Chondrocyte (in vitro differentiated cells): Measurements from ENCODE around the gene CDC26. TPM values are rescaled to one million over a fixed set of nuclear protein-coding genes. Genes with fewer than 3 reads are reported as not detected.
"Not testable (repeated sequence)": the region's sequence is repeated elsewhere in the genome, so short reads cannot be mapped to it uniquely, and the experiment has no call there.

Source experiments
- DNase-seq: peaks from one replicate; pipeline ENCODE4 v3.0.0; 2021; ENCODE audit warnings: mixed read lengths, low spot score
- H3K27ac Mint-ChIP-seq: one replicate; pipeline ENCODE4 v1.8.0; 2021; ENCODE audit warnings: mild to moderate bottlenecking, moderate library complexity, mixed read lengths; ENCODE audit not compliant: unreplicated experiment
- H3K27me3 Mint-ChIP-seq: 2 replicates; pipeline ENCODE4 v1.8.0; 2021; ENCODE audit warnings: low read depth, mixed read lengths
- H3K36me3 Mint-ChIP-seq: 2 replicates; pipeline ENCODE4 v1.8.0; 2021; ENCODE audit warnings: low read depth, mixed read lengths
- H3K4me1 Mint-ChIP-seq: 2 replicates; pipeline ENCODE4 v1.8.0; 2021; ENCODE audit warnings: low read depth, mild to moderate bottlenecking, mixed read lengths
- H3K4me3 Mint-ChIP-seq: one replicate; pipeline ENCODE4 v1.8.0; 2021; ENCODE audit warnings: mild to moderate bottlenecking, moderate library complexity, mixed read lengths; ENCODE audit not compliant: unreplicated experiment
- H3K9me3 Mint-ChIP-seq: 2 replicates; pipeline ENCODE4 v1.8.0; 2021; ENCODE audit warnings: low read depth, mixed read lengths
- total RNA-seq: library from RNA; stranded (reverse); gene quantifications from 3 replicates; pipeline ENCODE4 v1.2.1, GENCODE V29; 2021
- TF ChIP-seq, protein P1 (sequence below): fragments of 200-600 bp; sonication (generic); IDR thresholded peaks from 2 replicates; pipeline ENCODE4 v1.5.0; 2021; ENCODE audit warnings: antibody characterized with exemption, mild to moderate bottlenecking, moderate library complexity

Gene CDC26
- total RNA-seq, 1 donor from 2014 or later: 20.1 TPM

DNA sequence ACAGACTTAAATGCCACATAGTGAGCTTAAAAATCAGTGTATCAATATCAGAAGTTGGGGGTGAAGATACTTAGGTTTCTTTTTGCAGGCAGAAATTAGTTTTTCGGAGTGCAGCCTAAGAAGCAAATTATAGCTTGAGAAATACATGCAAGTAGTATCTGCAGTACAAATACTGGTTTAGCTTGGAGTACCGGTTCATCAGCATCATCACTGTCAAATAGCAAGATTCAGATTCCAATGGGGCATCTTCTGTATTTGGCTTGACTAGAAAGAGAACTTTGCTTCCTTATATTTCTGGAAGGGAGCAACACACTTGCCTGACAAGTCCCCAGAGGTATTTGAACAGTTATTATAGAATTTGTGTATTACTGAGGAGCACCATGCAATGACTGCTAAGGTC, 34.2 kb downstream of the CDC26 start:
- Mint-ChIP-seq H3K36me3 (peaks cover 2% of the 10 kb centered on the region), H3K4me3 (no peak overlapping the region), H3K9me3 (no peaks in the 10 kb centered on the region), H3K4me1 (peaks cover 10% of the 10 kb centered on the region), H3K27me3 (no peaks in the 10 kb centered on the region), H3K27ac (no peak overlapping the region)
- no peak for DNase-seq
- TF ChIP-seq, protein P1, sequence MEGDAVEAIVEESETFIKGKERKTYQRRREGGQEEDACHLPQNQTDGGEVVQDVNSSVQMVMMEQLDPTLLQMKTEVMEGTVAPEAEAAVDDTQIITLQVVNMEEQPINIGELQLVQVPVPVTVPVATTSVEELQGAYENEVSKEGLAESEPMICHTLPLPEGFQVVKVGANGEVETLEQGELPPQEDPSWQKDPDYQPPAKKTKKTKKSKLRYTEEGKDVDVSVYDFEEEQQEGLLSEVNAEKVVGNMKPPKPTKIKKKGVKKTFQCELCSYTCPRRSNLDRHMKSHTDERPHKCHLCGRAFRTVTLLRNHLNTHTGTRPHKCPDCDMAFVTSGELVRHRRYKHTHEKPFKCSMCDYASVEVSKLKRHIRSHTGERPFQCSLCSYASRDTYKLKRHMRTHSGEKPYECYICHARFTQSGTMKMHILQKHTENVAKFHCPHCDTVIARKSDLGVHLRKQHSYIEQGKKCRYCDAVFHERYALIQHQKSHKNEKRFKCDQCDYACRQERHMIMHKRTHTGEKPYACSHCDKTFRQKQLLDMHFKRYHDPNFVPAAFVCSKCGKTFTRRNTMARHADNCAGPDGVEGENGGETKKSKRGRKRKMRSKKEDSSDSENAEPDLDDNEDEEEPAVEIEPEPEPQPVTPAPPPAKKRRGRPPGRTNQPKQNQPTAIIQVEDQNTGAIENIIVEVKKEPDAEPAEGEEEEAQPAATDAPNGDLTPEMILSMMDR: no peak

GRCh38 chr9:113238859-113239232, 36.5 kb downstream of the CDC26 start:
- Mint-ChIP-seq H3K4me3 (no peak overlapping the region), H3K9me3 (no peaks in the 10 kb centered on the region), H3K27ac (no peak overlapping the region), H3K27me3 (no peaks in the 10 kb centered on the region), H3K36me3 (no peaks in the 10 kb centered on the region), H3K4me1 (peaks cover 18% of the 10 kb centered on the region)
- DNase-seq: no peak
- TF ChIP-seq, protein P1: no peak

GRCh38 chr9:113238202-113238858, 37.0 kb downstream of the CDC26 start:
- Mint-ChIP-seq H3K27ac (no peak overlapping the region), H3K36me3 (no peaks in the 10 kb centered on the region), H3K4me3 (no peak overlapping the region), H3K4me1 (peaks cover 23% of the 10 kb centered on the region), H3K27me3 (no peaks in the 10 kb centered on the region), H3K9me3 (no peaks in the 10 kb centered on the region)
- no peak for DNase-seq
- TF ChIP-seq, protein P1: no peak

GRCh38 chr9:113237026-113237425, 38.3 kb downstream of the CDC26 start:
- Mint-ChIP-seq H3K27ac (no peak overlapping the region), H3K4me1 (peaks cover 34% of the 10 kb centered on the region), H3K36me3 (no peaks in the 10 kb centered on the region), H3K27me3 (no peaks in the 10 kb centered on the region), H3K9me3 (no peaks in the 10 kb centered on the region), H3K4me3 (no peak overlapping the region)
- DNase-seq: no peak
- TF ChIP-seq, protein P1: no peak

DNA sequence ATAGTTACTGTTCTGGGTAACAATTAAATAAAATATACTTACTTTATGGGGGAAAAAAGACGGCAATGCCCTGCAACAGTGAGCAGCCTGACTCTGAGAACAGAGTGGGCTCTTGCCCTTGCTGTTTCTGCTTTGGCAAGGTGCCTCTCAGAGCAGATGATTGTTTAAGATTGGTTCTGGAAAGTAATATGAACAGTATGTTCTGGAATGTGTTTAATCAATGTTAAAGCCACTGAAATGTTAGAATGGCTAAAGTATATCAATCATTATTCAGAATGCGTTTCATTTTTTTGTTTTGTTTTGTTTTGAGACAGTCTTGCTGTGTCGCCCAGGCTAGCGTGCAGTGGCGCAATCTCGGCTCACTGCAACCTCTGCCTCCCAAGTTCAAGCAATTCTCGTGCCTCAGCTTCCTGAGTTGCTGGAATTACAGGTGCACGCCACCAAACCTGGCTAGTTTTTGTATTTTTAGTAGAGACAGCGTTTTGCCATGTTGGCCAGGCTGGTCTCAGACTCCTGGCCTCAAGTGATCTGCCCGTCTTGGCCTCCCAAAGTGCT, 39.6 kb downstream of the CDC26 start:
- not testable (repeated sequence) for H3K4me3 Mint-ChIP-seq, H3K27me3 Mint-ChIP-seq, H3K27ac Mint-ChIP-seq, H3K9me3 Mint-ChIP-seq, H3K36me3 Mint-ChIP-seq, DNase-seq
- H3K4me1 Mint-ChIP-seq: peaks cover 35% of the 10 kb centered on the region

DNA sequence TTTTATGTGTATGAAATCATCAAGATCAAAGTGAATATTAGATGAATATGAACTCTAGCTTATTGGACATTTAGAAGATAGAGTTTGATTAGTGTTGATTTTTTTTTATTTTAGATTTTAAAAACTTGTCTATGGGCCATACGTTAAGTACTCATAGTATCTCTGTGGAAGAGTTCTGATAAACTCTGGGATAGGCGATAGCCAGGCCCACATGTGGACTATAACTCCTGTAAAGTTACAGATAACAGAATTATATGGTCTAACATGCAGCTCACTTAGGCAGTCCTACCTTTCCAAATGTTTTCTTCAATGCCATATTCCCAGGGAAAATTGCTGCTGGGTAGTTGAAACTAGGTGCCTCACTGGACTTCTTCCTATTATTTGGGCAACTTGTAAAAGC, 43.7 kb downstream of the CDC26 start:
- Mint-ChIP-seq H3K9me3 (no peaks in the 10 kb centered on the region), H3K4me3 (no peak overlapping the region), H3K4me1 (peaks cover 25% of the 10 kb centered on the region), H3K36me3 (no peaks in the 10 kb centered on the region), H3K27ac (no peak overlapping the region), H3K27me3 (no peaks in the 10 kb centered on the region)
- no peak for DNase-seq
- TF ChIP-seq, protein P1: no peak
